HepG2 (cell line): ENCODE measurements around the gene AGTPBP1. TPM values are rescaled to one million over a fixed set of nuclear protein-coding genes. Genes with fewer than 3 reads are reported as not detected.

Source experiments
- DMAP1 ChIP-seq: IDR thresholded peaks from 2 replicates; pipeline ENCODE4 v1.6.1; 2016
- DZIP1 ChIP-seq: sonication (generic); formaldehyde crosslinking; IDR thresholded peaks from 2 replicates; pipeline ENCODE4 v1.5.0; 2020; ENCODE audit warnings: mild to moderate bottlenecking, missing genetic modification reagents
- HHEX ChIP-seq: IDR thresholded peaks from 2 replicates; pipeline ENCODE4 v1.6.1; 2016; ENCODE audit warnings: control low read depth
- HNF4G ChIP-seq, 2 experiments: sonication (generic) in 1 of 2; formaldehyde crosslinking in 1 of 2; IDR thresholded peaks; 2 replicates each; pipeline versions ENCODE4 v1.4.0 to v1.6.1; 2011 to 2020; ENCODE audit warnings: borderline replicate concordance in 2 of 2, low read depth in 2 of 2, mild to moderate bottlenecking in 2 of 2, low read length in 1 of 2, missing genetic modification reagents in 1 of 2, moderate library complexity in 1 of 2
- HNRNPK ChIP-seq: fragments of 200-400 bp; formaldehyde crosslinking; IDR thresholded peaks from 2 replicates; pipeline ENCODE4 v1.6.1; 2018; ENCODE audit warnings: low read length, low read depth, moderate library complexity, mild to moderate bottlenecking; ENCODE audit not compliant: poor library complexity, severe bottlenecking
- KDM5A ChIP-seq: fragments of 200-600 bp; sonication (generic); IDR thresholded peaks from 2 replicates; pipeline ENCODE4 v1.7.0; 2018; ENCODE audit warnings: antibody characterized with exemption, mild to moderate bottlenecking, low read length, borderline replicate concordance
- MYPOP ChIP-seq: sonication (generic); formaldehyde crosslinking; IDR thresholded peaks from 2 replicates; pipeline ENCODE4 v1.8.1; 2023; ENCODE audit warnings: mild to moderate bottlenecking, moderate library complexity, missing genetic modification reagents
- NCOA1 ChIP-seq: sonication (generic); formaldehyde crosslinking; IDR thresholded peaks from 2 replicates; pipeline ENCODE4 v1.9.0; 2021; ENCODE audit warnings: missing genetic modification reagents
- RBFOX2 ChIP-seq: fragments of 200-400 bp; formaldehyde crosslinking; IDR thresholded peaks from 2 replicates; pipeline ENCODE4 v1.6.1; 2017; ENCODE audit warnings: low read depth, mild to moderate bottlenecking, low read length
- RELA ChIP-seq: sonication (generic); formaldehyde crosslinking; IDR thresholded peaks from 2 replicates; pipeline ENCODE4 v1.4.0; 2020; ENCODE audit warnings: missing genetic modification reagents
- SP1 ChIP-seq, 2 experiments: fragments of 450-650 bp in 1 of 2; sonication (generic) in 1 of 2; formaldehyde crosslinking in 1 of 2; IDR thresholded peaks; 2 replicates each; pipeline versions ENCODE4 v1.4.0 to v1.6.1; 2016 to 2020; ENCODE audit warnings: missing genetic modification reagents in 1 of 2
- TBP ChIP-seq: sonication (generic); formaldehyde crosslinking; IDR thresholded peaks from 2 replicates; pipeline ENCODE4 v1.5.0; 2020; ENCODE audit warnings: missing genetic modification reagents
- TBX2 ChIP-seq: sonication (generic); formaldehyde crosslinking; IDR thresholded peaks from 2 replicates; pipeline ENCODE4 v1.5.0; 2020; ENCODE audit warnings: missing genetic modification reagents, mild to moderate bottlenecking, borderline replicate concordance
- TRIM24 ChIP-seq: sonication (generic); formaldehyde crosslinking; IDR thresholded peaks from 2 replicates; pipeline ENCODE4 v1.8.0; 2022; ENCODE audit warnings: mild to moderate bottlenecking, missing genetic modification reagents
- ZFP36 ChIP-seq: fragments of 150-350 bp; IDR thresholded peaks from 2 replicates; pipeline ENCODE4 v1.6.1; 2018; ENCODE audit warnings: borderline replicate concordance, low read length, low read depth; ENCODE audit not compliant: partially characterized antibody
- ZNF598 ChIP-seq: sonication (generic); formaldehyde crosslinking; IDR thresholded peaks from 2 replicates; pipeline ENCODE4 v1.5.1; 2020; ENCODE audit warnings: mild to moderate bottlenecking, missing genetic modification reagents, borderline replicate concordance
- ZNF788 ChIP-seq: sonication (generic); formaldehyde crosslinking; IDR thresholded peaks from 2 replicates; pipeline ENCODE4 v1.5.0; 2020; ENCODE audit warnings: mild to moderate bottlenecking, missing genetic modification reagents, borderline replicate concordance
- polyA plus RNA-seq, 8 experiments: library from polyadenylated mRNA; depleted of rRNA in 3 of 8; stranded (reverse) in 7 of 8; unstranded in 1 of 8; fragments of >200 nt; fragmentation: Illumina TruSeq in 4 of 8; extraction: Trizol in 4 of 8; gene quantifications; 2 replicates each; pipeline versions ENCODE4 v1.2.1 to v1.2.3, GENCODE V29; 2011 to 2016; ENCODE audit warnings: low read depth in 4 of 8, missing spikeins in 1 of 8, mixed read lengths in 1 of 8; ENCODE audit not compliant: insufficient read depth in 1 of 8
- total RNA-seq, 5 experiments: library from RNA; depleted of rRNA; stranded (reverse); fragments of >200 nt; fragmentation: Illumina TruSeq; extraction: Trizol; gene quantifications; 2 replicates each; pipeline ENCODE4 v1.2.3, GENCODE V29; 2016; ENCODE audit warnings: low read depth in 1 of 5
- TF ChIP-seq, protein P1 (sequence below): IDR thresholded peaks from 2 replicates; pipeline ENCODE4 v1.6.1; 2012; ENCODE audit warnings: inconsistent platforms
- TF ChIP-seq, protein P2 (sequence below): IDR thresholded peaks from 2 replicates; pipeline ENCODE4 v1.6.1; 2016
- TF ChIP-seq, protein P3 (sequence below): fragments of 450-650 bp; IDR thresholded peaks from 2 replicates; pipeline ENCODE4 v1.6.1; 2016
- TF ChIP-seq, protein P4 (sequence below): conservative IDR thresholded peaks from 2 replicates; pipeline ENCODE4 v1.6.1; 2018; ENCODE audit warnings: missing genetic modification reagents
- TF ChIP-seq, protein P5 (sequence below): sonication (generic); formaldehyde crosslinking; IDR thresholded peaks from 2 replicates; pipeline ENCODE4 v1.8.1; 2023; ENCODE audit warnings: mild to moderate bottlenecking, missing genetic modification reagents, borderline replicate concordance

The AGTPBP1 gene
- total and polyA plus RNA-seq, 2 of the 13 experiments (the other 11 are each of a cell fraction or from before 2014, with no cell fraction given) = 9.7 to 22.3 TPM

GRCh38 chr9:85723215-85723614 is 18.5 kb downstream of the AGTPBP1 start (continued):
- TF ChIP-seq ZNF598 = no peak
- TF ChIP-seq, protein P1, sequence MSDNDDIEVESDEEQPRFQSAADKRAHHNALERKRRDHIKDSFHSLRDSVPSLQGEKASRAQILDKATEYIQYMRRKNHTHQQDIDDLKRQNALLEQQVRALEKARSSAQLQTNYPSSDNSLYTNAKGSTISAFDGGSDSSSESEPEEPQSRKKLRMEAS = peak; percentile 39; the same call in 1 of the 2 replicates
- peak; percentile 49; the same call in 1 of the 2 replicates for TF ChIP-seq ZNF788 (CRISPR knock-in tag)
- TF ChIP-seq DZIP1 = no peak
- TF ChIP-seq MYPOP (CRISPR knock-in tag) = no peak
- no peak for TF ChIP-seq RBFOX2
- TF ChIP-seq TBP (CRISPR knock-in tag) = no peak
- TF ChIP-seq, protein P2, sequence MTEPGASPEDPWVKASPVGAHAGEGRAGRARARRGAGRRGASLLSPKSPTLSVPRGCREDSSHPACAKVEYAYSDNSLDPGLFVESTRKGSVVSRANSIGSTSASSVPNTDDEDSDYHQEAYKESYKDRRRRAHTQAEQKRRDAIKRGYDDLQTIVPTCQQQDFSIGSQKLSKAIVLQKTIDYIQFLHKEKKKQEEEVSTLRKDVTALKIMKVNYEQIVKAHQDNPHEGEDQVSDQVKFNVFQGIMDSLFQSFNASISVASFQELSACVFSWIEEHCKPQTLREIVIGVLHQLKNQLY (CRISPR knock-in tag) = no peak
- peak; percentile 41; the same call in 1 of the 2 replicates for TF ChIP-seq DMAP1 (CRISPR knock-in tag)
- TF ChIP-seq ZFP36 = no peak
- TF ChIP-seq HNF4G (IDR thresholded peaks at IDR 0.05; ENCODE audit: borderline replicate concordance, low read depth, low read length) = no peak
- no peak for TF ChIP-seq HNF4G (CRISPR knock-in tag; IDR thresholded peaks at IDR 0.05; ENCODE audit: borderline replicate concordance, low read depth)
- no peak for TF ChIP-seq NCOA1 (CRISPR knock-in tag)
- TF ChIP-seq, protein P3, sequence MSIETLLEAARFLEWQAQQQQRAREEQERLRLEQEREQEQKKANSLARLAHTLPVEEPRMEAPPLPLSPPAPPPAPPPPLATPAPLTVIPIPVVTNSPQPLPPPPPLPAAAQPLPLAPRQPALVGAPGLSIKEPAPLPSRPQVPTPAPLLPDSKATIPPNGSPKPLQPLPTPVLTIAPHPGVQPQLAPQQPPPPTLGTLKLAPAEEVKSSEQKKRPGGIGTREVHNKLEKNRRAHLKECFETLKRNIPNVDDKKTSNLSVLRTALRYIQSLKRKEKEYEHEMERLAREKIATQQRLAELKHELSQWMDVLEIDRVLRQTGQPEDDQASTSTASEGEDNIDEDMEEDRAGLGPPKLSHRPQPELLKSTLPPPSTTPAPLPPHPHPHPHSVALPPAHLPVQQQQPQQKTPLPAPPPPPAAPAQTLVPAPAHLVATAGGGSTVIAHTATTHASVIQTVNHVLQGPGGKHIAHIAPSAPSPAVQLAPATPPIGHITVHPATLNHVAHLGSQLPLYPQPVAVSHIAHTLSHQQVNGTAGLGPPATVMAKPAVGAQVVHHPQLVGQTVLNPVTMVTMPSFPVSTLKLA = no peak
- TF ChIP-seq, protein P4, sequence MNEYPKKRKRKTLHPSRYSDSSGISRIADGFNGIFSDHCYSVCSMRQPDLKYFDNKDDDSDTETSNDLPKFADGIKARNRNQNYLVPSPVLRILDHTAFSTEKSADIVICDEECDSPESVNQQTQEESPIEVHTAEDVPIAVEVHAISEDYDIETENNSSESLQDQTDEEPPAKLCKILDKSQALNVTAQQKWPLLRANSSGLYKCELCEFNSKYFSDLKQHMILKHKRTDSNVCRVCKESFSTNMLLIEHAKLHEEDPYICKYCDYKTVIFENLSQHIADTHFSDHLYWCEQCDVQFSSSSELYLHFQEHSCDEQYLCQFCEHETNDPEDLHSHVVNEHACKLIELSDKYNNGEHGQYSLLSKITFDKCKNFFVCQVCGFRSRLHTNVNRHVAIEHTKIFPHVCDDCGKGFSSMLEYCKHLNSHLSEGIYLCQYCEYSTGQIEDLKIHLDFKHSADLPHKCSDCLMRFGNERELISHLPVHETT = no peak
- peak; percentile 40; the same call in 1 of the 2 replicates for TF ChIP-seq TRIM24 (CRISPR knock-in tag)
- peak; percentile 38; the same call in 1 of the 2 replicates for TF ChIP-seq TBX2 (CRISPR knock-in tag)
- no peak for TF ChIP-seq HNRNPK
- TF ChIP-seq KDM5A = no peak
- TF ChIP-seq RELA (CRISPR knock-in tag) = no peak
- no peak for TF ChIP-seq HHEX (CRISPR knock-in tag)
- TF ChIP-seq, protein P5, sequence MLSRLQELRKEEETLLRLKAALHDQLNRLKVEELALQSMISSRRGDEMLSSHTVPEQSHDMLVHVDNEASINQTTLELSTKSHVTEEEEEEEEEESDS (CRISPR knock-in tag) = peak; percentile 50; the same call in 1 of the 2 replicates
- TF ChIP-seq SP1 (IDR thresholded peaks at IDR 0.05) = no peak
- no peak for TF ChIP-seq SP1 (CRISPR knock-in tag; IDR thresholded peaks at IDR 0.05)
